ENCODE data around the gene SPAG16.

GRCh38 chr2:213544940-213545339 lies 260.7 kb downstream of the SPAG16 start:
- TF ChIP-seq CTCF (IDR thresholded peaks at IDR 0.05): no peak
- TF ChIP-seq POLR2A (IDR thresholded peaks at IDR 0.05): no peak
- no peak for TF ChIP-seq POLR2AphosphoS5 (IDR thresholded peaks at IDR 0.05)

All from breast epithelium (tissue), 3 donors.